ENCODE measurements around the gene DDX51. TPM values are rescaled to one million over a fixed set of nuclear protein-coding genes. Genes with fewer than 3 reads are reported as not detected.

The DDX51 gene
- total and polyA plus RNA-seq, 2 experiments from 2014 or later, result 12.4 to 18.3 TPM

DNA sequence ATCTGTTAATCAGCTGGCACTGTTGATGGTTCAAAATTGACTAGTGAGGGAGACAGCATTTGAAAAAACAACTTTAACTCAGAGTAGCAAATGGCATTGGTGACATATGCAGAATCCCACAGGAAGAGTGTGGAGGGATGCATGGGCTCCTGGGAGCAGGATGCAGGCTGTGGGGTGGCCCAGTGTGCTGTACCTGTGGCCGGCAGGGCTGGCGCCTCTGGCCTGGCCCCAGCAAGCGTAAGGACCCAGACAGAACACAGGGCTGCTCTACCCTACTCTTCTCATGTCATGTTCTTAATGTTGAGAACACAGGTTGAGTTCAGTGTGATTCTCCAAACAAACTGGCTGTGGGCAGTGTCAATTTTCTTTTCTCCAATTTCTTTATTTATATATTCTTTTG, 33.4 kb downstream of the DDX51 start (continued):
- TF ChIP-seq, protein P1, sequence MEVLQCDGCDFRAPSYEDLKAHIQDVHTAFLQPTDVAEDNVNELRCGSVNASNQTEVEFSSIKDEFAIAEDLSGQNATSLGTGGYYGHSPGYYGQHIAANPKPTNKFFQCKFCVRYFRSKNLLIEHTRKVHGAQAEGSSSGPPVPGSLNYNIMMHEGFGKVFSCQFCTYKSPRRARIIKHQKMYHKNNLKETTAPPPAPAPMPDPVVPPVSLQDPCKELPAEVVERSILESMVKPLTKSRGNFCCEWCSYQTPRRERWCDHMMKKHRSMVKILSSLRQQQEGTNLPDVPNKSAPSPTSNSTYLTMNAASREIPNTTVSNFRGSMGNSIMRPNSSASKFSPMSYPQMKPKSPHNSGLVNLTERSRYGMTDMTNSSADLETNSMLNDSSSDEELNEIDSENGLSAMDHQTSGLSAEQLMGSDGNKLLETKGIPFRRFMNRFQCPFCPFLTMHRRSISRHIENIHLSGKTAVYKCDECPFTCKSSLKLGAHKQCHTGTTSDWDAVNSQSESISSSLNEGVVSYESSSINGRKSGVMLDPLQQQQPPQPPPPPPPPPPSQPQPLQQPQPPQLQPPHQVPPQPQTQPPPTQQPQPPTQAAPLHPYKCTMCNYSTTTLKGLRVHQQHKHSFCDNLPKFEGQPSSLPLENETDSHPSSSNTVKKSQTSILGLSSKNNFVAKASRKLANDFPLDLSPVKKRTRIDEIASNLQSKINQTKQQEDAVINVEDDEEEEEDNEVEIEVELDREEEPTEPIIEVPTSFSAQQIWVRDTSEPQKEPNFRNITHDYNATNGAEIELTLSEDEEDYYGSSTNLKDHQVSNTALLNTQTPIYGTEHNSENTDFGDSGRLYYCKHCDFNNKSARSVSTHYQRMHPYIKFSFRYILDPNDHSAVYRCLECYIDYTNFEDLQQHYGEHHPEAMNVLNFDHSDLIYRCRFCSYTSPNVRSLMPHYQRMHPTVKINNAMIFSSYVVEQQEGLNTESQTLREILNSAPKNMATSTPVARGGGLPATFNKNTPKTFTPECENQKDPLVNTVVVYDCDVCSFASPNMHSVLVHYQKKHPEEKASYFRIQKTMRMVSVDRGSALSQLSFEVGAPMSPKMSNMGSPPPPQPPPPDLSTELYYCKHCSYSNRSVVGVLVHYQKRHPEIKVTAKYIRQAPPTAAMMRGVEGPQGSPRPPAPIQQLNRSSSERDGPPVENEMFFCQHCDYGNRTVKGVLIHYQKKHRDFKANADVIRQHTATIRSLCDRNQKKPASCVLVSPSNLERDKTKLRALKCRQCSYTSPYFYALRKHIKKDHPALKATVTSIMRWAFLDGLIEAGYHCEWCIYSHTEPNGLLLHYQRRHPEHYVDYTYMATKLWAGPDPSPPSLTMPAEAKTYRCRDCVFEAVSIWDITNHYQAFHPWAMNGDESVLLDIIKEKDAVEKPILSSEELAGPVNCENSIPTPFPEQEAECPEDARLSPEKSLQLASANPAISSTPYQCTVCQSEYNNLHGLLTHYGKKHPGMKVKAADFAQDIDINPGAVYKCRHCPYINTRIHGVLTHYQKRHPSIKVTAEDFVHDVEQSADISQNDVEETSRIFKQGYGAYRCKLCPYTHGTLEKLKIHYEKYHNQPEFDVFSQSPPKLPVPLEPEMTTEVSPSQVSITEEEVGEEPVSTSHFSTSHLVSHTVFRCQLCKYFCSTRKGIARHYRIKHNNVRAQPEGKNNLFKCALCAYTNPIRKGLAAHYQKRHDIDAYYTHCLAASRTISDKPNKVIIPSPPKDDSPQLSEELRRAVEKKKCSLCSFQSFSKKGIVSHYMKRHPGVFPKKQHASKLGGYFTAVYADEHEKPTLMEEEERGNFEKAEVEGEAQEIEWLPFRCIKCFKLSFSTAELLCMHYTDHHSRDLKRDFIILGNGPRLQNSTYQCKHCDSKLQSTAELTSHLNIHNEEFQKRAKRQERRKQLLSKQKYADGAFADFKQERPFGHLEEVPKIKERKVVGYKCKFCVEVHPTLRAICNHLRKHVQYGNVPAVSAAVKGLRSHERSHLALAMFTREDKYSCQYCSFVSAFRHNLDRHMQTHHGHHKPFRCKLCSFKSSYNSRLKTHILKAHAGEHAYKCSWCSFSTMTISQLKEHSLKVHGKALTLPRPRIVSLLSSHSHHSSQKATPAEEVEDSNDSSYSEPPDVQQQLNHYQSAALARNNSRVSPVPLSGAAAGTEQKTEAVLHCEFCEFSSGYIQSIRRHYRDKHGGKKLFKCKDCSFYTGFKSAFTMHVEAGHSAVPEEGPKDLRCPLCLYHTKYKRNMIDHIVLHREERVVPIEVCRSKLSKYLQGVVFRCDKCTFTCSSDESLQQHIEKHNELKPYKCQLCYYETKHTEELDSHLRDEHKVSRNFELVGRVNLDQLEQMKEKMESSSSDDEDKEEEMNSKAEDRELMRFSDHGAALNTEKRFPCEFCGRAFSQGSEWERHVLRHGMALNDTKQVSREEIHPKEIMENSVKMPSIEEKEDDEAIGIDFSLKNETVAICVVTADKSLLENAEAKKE (CRISPR knock-in tag; IDR thresholded peaks at IDR 0.05), result no peak
- no peak for TF ChIP-seq ZNF114 (CRISPR knock-in tag; IDR thresholded peaks at IDR 0.05)
- TF ChIP-seq, protein P2, sequence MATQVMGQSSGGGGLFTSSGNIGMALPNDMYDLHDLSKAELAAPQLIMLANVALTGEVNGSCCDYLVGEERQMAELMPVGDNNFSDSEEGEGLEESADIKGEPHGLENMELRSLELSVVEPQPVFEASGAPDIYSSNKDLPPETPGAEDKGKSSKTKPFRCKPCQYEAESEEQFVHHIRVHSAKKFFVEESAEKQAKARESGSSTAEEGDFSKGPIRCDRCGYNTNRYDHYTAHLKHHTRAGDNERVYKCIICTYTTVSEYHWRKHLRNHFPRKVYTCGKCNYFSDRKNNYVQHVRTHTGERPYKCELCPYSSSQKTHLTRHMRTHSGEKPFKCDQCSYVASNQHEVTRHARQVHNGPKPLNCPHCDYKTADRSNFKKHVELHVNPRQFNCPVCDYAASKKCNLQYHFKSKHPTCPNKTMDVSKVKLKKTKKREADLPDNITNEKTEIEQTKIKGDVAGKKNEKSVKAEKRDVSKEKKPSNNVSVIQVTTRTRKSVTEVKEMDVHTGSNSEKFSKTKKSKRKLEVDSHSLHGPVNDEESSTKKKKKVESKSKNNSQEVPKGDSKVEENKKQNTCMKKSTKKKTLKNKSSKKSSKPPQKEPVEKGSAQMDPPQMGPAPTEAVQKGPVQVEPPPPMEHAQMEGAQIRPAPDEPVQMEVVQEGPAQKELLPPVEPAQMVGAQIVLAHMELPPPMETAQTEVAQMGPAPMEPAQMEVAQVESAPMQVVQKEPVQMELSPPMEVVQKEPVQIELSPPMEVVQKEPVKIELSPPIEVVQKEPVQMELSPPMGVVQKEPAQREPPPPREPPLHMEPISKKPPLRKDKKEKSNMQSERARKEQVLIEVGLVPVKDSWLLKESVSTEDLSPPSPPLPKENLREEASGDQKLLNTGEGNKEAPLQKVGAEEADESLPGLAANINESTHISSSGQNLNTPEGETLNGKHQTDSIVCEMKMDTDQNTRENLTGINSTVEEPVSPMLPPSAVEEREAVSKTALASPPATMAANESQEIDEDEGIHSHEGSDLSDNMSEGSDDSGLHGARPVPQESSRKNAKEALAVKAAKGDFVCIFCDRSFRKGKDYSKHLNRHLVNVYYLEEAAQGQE (IDR thresholded peaks at IDR 0.05; ENCODE audit: unreplicated experiment), result no peak
- no peak for TF ChIP-seq EZH2 (IDR thresholded peaks at IDR 0.05; ENCODE audit: low read depth, unreplicated experiment)
- no peak for TF ChIP-seq POLR2AphosphoS5 (IDR thresholded peaks at IDR 0.05; ENCODE audit: low read depth)
- TF ChIP-seq STAT1 (IDR thresholded peaks at IDR 0.05; ENCODE audit: unreplicated experiment), result no peak
- TF ChIP-seq NANOG (IDR thresholded peaks at IDR 0.05; ENCODE audit: borderline replicate concordance), result no peak
- TF ChIP-seq CREB1 (CRISPR knock-in tag; IDR thresholded peaks at IDR 0.05; ENCODE audit: low read depth), result no peak
- TF ChIP-seq, protein P3, sequence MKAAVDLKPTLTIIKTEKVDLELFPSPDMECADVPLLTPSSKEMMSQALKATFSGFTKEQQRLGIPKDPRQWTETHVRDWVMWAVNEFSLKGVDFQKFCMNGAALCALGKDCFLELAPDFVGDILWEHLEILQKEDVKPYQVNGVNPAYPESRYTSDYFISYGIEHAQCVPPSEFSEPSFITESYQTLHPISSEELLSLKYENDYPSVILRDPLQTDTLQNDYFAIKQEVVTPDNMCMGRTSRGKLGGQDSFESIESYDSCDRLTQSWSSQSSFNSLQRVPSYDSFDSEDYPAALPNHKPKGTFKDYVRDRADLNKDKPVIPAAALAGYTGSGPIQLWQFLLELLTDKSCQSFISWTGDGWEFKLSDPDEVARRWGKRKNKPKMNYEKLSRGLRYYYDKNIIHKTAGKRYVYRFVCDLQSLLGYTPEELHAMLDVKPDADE (IDR thresholded peaks at IDR 0.05), result no peak

Measured in GM23338 (cell line).